Lower lobe of right lung (tissue), 2 donors: ENCODE data around the gene SPIRE1. TPM values are rescaled to one million over a fixed set of nuclear protein-coding genes. Genes with fewer than 3 reads are reported as not detected.

Experiments
- ATAC-seq, 2 donors: fragments of 200-7000 bp; cut with Tn5 transposase; one replicate each; pipeline ENCODE4 v1.9.1; 2020 to 2022; ENCODE audit warnings: mild to moderate bottlenecking in 2 of 2, moderate library complexity in 2 of 2
- DNase-seq: peaks from one replicate; pipeline ENCODE4 v3.0.0-alpha.2; 2020
- H3K27ac ChIP-seq: fragments of 200-600 bp; one replicate; pipeline ENCODE4 v1.8.0; 2022
- H3K27me3 ChIP-seq: fragments of 200-600 bp; one replicate; pipeline ENCODE4 v1.8.0; 2022; ENCODE audit warnings: low read depth
- H3K36me3 ChIP-seq: fragments of 200-600 bp; one replicate; pipeline ENCODE4 v1.8.0; 2022; ENCODE audit warnings: mild to moderate bottlenecking
- H3K4me1 ChIP-seq: fragments of 200-600 bp; one replicate; pipeline ENCODE4 v1.8.0; 2022
- H3K4me3 ChIP-seq: fragments of 200-600 bp; one replicate; pipeline ENCODE4 v1.8.0; 2022; ENCODE audit warnings: mild to moderate bottlenecking
- H3K9me3 ChIP-seq: fragments of 200-600 bp; one replicate; pipeline ENCODE4 v1.8.0; 2022
- CTCF ChIP-seq: fragments of 200-600 bp; IDR thresholded peaks from one replicate; pipeline ENCODE4 v1.8.0; 2022; ENCODE audit warnings: antibody characterized with exemption, mild to moderate bottlenecking
- intact Hi-C: fragments of 100-400 bp; cut with DNase I; formaldehyde crosslinking; loops from one replicate; pipeline ENCODE4 v1.11.0; 2022
- total RNA-seq: library from RNA; stranded (reverse); fragmentation: NEBNext Ultra II Directional; extraction: Animal tissue kit (Norgen Biotek cat#: 25700); gene quantifications from one replicate; pipeline ENCODE4 v1.2.1, GENCODE V29; 2021
- donor health status: DM: no; HTN: yes; CAD: no; lungs with severe emphysema.

Gene SPIRE1
- total RNA-seq, 1 donor from 2014 or later: 42.1 TPM

- Histone ChIP-seq H3K27ac (no peak overlapping the region), H3K4me1 (peaks cover 21% of the 10 kb centered on the region), H3K4me3 (no peak overlapping the region), H3K27me3 (no peaks in the 10 kb centered on the region), H3K36me3 (no peaks in the 10 kb centered on the region), H3K9me3 (no peaks in the 10 kb centered on the region)
- intact Hi-C loops: no loop called here
- TF ChIP-seq CTCF: no peak
- ATAC-seq: no peak
- DNase-seq: no peak
These were observed 53.4 kb downstream of the SPIRE1 start for GRCh38 chr18:12604445-12605007.

GRCh38 chr18:12599966-12600365 lies 57.9 kb downstream of the SPIRE1 start:
- no peak overlapping the region for H3K4me3 ChIP-seq
- TF ChIP-seq CTCF: no peak
- intact Hi-C loops: no loop called here

GRCh38 chr18:12599543-12599942 lies 58.4 kb downstream of the SPIRE1 start:
- intact Hi-C loops: no loop called here
- no peak for TF ChIP-seq CTCF
- no peak for DNase-seq

More at GRCh38 chr18:12599966-12600365, 57.9 kb downstream of the SPIRE1 start:
- Histone ChIP-seq H3K9me3 (no peaks in the 10 kb centered on the region), H3K27me3 (no peaks in the 10 kb centered on the region), H3K27ac (no peak overlapping the region), H3K4me1 (peaks cover 30% of the 10 kb centered on the region), H3K36me3 (no peaks in the 10 kb centered on the region)
- DNase-seq: no peak
- no peak for ATAC-seq

GRCh38 chr18:12598181-12598930 lies 59.6 kb downstream of the SPIRE1 start:
- DNase-seq: no peak
- peaks cover 30% of the 10 kb centered on the region for H3K4me1 ChIP-seq
- H3K4me3 ChIP-seq: no peak overlapping the region
- no peak for TF ChIP-seq CTCF
- peak in 1 of 2 donors; percentile 74 for ATAC-seq
- no peaks in the 10 kb centered on the region for H3K27me3 ChIP-seq
- no peak overlapping the region for H3K27ac ChIP-seq
- no peaks in the 10 kb centered on the region for H3K9me3 ChIP-seq
- intact Hi-C loops: no loop called here
- H3K36me3 ChIP-seq: no peaks in the 10 kb centered on the region

More at GRCh38 chr18:12599543-12599942, 58.4 kb downstream of the SPIRE1 start:
- Histone ChIP-seq H3K36me3 (no peaks in the 10 kb centered on the region), H3K27me3 (no peaks in the 10 kb centered on the region), H3K9me3 (no peaks in the 10 kb centered on the region), H3K27ac (no peak overlapping the region), H3K4me3 (no peak overlapping the region), H3K4me1 (peaks cover 30% of the 10 kb centered on the region)
- no peak for ATAC-seq

- peaks cover 30% of the 10 kb centered on the region for H3K4me1 ChIP-seq
- no peak overlapping the region for H3K4me3 ChIP-seq
- peak overlapping the region; percentile 39 for H3K27ac ChIP-seq
- no peak for TF ChIP-seq CTCF
- H3K27me3 ChIP-seq: no peaks in the 10 kb centered on the region
- no peaks in the 10 kb centered on the region for H3K36me3 ChIP-seq
- no peaks in the 10 kb centered on the region for H3K9me3 ChIP-seq
- ATAC-seq (peak; percentile 94 to 95), DNase-seq (peak; percentile 59)
- intact Hi-C loops: no loop called here
These were observed 60.1 kb downstream of the SPIRE1 start for GRCh38 chr18:12597760-12598159.
